ENCODE measurements around the gene NFKB1. TPM values are rescaled to one million over a fixed set of nuclear protein-coding genes. Genes with fewer than 3 reads are reported as not detected.

NFKB1 gene
- total RNA-seq, 1 experiment from 2014 or later: 70.9 TPM

DNA sequence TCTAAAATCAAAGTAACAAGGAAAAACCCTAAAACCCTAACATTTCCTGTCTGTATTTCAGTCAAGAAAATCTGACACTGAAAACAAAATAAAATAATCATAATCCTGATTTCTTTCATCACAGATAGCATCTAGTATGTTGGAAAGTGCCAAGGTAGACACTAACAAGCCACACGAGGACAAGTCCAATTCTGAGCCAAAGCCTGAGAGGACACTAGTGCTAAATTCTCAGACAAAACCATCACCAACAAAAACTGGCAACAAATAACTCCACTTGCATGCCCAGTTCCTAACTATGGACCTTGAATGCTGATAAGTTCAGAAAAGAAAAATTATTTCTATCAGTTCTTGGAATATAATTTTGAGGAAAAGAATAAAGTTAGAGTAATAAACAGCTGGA, 146.0 kb downstream of the NFKB1 start:
- no peak overlapping the region for H3K4me3 Mint-ChIP-seq (ENCODE audit: unreplicated experiment)
- TF ChIP-seq, protein P1, sequence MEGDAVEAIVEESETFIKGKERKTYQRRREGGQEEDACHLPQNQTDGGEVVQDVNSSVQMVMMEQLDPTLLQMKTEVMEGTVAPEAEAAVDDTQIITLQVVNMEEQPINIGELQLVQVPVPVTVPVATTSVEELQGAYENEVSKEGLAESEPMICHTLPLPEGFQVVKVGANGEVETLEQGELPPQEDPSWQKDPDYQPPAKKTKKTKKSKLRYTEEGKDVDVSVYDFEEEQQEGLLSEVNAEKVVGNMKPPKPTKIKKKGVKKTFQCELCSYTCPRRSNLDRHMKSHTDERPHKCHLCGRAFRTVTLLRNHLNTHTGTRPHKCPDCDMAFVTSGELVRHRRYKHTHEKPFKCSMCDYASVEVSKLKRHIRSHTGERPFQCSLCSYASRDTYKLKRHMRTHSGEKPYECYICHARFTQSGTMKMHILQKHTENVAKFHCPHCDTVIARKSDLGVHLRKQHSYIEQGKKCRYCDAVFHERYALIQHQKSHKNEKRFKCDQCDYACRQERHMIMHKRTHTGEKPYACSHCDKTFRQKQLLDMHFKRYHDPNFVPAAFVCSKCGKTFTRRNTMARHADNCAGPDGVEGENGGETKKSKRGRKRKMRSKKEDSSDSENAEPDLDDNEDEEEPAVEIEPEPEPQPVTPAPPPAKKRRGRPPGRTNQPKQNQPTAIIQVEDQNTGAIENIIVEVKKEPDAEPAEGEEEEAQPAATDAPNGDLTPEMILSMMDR (IDR thresholded peaks at IDR 0.05; ENCODE audit: unreplicated experiment): no peak
- H3K4me1 Mint-ChIP-seq (ENCODE audit: insufficient read depth, unreplicated experiment): no peaks in the 10 kb centered on the region
- no peak overlapping the region for H3K27ac Mint-ChIP-seq (ENCODE audit: low read depth, unreplicated experiment)
- ChIA-PET CTCF (no interaction called here), POLR2A (no interaction called here)
- intact Hi-C loops (cut with micrococcal nuclease): no loop called here
- H3K27me3 Mint-ChIP-seq (ENCODE audit: insufficient read depth, unreplicated experiment): no peaks in the 10 kb centered on the region
- no peak for DNase-seq (ENCODE audit: unreplicated experiment)
- no TSS peak for BruUV-seq (replicated peaks)
- H3K9me3 Mint-ChIP-seq (ENCODE audit: unreplicated experiment): peaks cover 8% of the 10 kb centered on the region
- peaks cover 21% of the 10 kb centered on the region for H3K36me3 Mint-ChIP-seq (ENCODE audit: insufficient read depth, unreplicated experiment)

DNA sequence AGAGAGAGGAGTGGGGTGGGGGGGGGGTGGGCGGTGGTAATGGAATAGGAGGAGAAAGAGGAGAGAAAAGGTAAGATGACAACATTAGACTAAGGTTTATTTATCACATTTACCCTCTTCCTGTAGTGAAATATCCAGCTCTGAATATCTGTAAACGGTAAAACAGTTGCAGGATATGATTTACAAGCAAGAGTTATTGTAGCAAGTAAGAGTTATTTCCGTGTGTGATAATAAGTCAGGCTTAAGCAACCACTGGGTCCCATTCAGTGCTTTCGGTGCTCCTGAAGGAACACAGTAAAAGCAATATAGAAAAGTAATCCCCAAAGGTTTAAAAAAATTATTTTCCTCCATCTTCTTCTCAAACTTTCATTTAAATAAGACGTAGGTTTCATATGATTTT, 156.0 kb downstream of the NFKB1 start:
- no peaks in the 10 kb centered on the region for H3K4me1 Mint-ChIP-seq (ENCODE audit: insufficient read depth, unreplicated experiment)
- no peak overlapping the region for H3K27ac Mint-ChIP-seq (ENCODE audit: low read depth, unreplicated experiment)
- intact Hi-C loops (cut with micrococcal nuclease): no loop called here
- TF ChIP-seq, protein P1 (IDR thresholded peaks at IDR 0.05; ENCODE audit: unreplicated experiment): no peak
- CTCF ChIA-PET: no interaction called here
- POLR2A ChIA-PET: no interaction called here
- H3K36me3 Mint-ChIP-seq (ENCODE audit: insufficient read depth, unreplicated experiment): peaks cover 8% of the 10 kb centered on the region
- H3K27me3 Mint-ChIP-seq (ENCODE audit: insufficient read depth, unreplicated experiment): no peaks in the 10 kb centered on the region
- no peak overlapping the region for H3K4me3 Mint-ChIP-seq (ENCODE audit: unreplicated experiment)
- BruUV-seq (replicated peaks): no TSS peak
- no peaks in the 10 kb centered on the region for H3K9me3 Mint-ChIP-seq (ENCODE audit: unreplicated experiment)
- no peak for DNase-seq (ENCODE audit: unreplicated experiment)

DNA sequence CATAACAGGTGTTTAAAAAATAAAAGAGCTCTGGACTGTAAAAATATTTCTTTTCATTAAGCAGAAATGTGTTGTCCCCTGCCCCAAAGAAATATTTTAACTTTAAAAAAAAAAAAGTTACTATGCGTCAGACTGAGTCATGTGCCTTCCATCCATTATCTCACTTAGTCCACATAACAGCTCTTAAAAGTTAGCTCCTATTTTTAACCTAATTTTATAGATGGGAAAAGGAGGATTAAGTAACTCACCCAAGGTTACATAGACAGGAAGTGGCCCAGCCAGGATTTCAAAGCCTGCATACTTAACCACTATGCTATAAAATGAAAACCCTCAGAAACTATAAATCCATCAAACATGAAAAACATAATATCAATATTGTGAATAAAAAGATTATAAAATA, 161.9 kb downstream of the NFKB1 start:
- H3K27ac Mint-ChIP-seq (ENCODE audit: low read depth, unreplicated experiment): no peak overlapping the region
- H3K4me1 Mint-ChIP-seq (ENCODE audit: insufficient read depth, unreplicated experiment): peaks cover 19% of the 10 kb centered on the region
- intact Hi-C loops (cut with micrococcal nuclease): no loop called here
- H3K36me3 Mint-ChIP-seq (ENCODE audit: insufficient read depth, unreplicated experiment): peaks cover 14% of the 10 kb centered on the region
- no TSS peak for BruUV-seq (replicated peaks)
- no peaks in the 10 kb centered on the region for H3K9me3 Mint-ChIP-seq (ENCODE audit: unreplicated experiment)
- no peaks in the 10 kb centered on the region for H3K27me3 Mint-ChIP-seq (ENCODE audit: insufficient read depth, unreplicated experiment)
- peak; percentile 42 for DNase-seq (ENCODE audit: unreplicated experiment)
- TF ChIP-seq, protein P1 (IDR thresholded peaks at IDR 0.05; ENCODE audit: unreplicated experiment): no peak
- ChIA-PET CTCF (interaction anchor here (0.8 to 1.1 kb wide), 2 partner anchors 225 to 429 kb away, joined by 3 to 4 read pairs; no protein-coding TSS in a partner anchor), POLR2A (interaction anchor here (0.7 to 1.0 kb wide), 3 partner anchors 22 to 164 kb away, joined by 3 to 4 read pairs (median 3); partner anchors contain the start of gene UBE2D3)
- H3K4me3 Mint-ChIP-seq (ENCODE audit: unreplicated experiment): no peak overlapping the region

DNA sequence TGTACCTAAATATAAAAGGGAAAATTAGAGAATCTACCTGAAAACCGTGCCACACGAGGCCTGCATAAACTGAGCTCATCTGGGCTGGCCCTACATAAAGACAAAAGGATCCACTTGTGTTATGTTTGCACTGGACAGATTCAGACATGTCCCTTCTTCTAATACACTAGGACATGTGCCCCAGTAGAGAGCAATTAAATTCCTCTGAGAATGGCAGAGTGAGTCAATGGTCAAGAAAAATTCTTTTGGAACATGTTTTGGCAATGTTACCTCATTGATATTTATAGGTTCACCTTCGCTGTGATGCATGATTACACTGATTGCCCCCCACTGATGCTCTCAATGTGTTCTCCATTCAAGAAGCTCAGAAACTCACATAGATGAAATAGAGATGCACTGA, 164.4 kb downstream of the NFKB1 start:
- TF ChIP-seq, protein P1 (IDR thresholded peaks at IDR 0.05; ENCODE audit: unreplicated experiment): no peak
- Mint-ChIP-seq H3K9me3 (ENCODE audit: unreplicated experiment) (no peaks in the 10 kb centered on the region), H3K4me3 (ENCODE audit: unreplicated experiment) (no peak overlapping the region), H3K27me3 (ENCODE audit: insufficient read depth, unreplicated experiment) (no peaks in the 10 kb centered on the region), H3K27ac (ENCODE audit: low read depth, unreplicated experiment) (peak overlapping the region; percentile 89), H3K36me3 (ENCODE audit: insufficient read depth, unreplicated experiment) (peaks cover 14% of the 10 kb centered on the region), H3K4me1 (ENCODE audit: insufficient read depth, unreplicated experiment) (peaks cover 19% of the 10 kb centered on the region)
- intact Hi-C loops (cut with micrococcal nuclease): no loop called here
- peak; percentile 55 for DNase-seq (ENCODE audit: unreplicated experiment)
- POLR2A ChIA-PET: interaction anchor here (0.7 to 3.3 kb wide), 18 partner anchors 9 to 435 kb away, joined by 3 to 23 read pairs (median 4); partner anchors contain the start of genes CISD2 and UBE2D3
- CTCF ChIA-PET: interaction anchor here (0.7 kb wide), 2 partner anchors 13 to 20 kb away, joined by 3 read pairs; no protein-coding TSS in a partner anchor
- no TSS peak for BruUV-seq (replicated peaks)

Other genes starting within 250 kb of the NFKB1 start
- gene SLC39A8, start 155.9 kb upstream of the NFKB1 start, total RNA-seq (2022): 35.1 and 43.3 TPM in 2 replicates